HUES48 (cell line): ENCODE data around the gene HSPA1B.
"Not testable (repeated sequence)": the region's sequence is repeated elsewhere in the genome, so short reads cannot be mapped to it uniquely, and the experiment has no call there.

ENCODE experiments used
- H3K27ac ChIP-seq: one replicate; pipeline ENCODE4 v1.7.0; 2013; ENCODE audit warnings: low read depth, low read length, inconsistent platforms
- H3K27me3 ChIP-seq: 2 replicates; pipeline ENCODE4 v1.6.1; 2013; ENCODE audit warnings: mild to moderate bottlenecking, low read length; ENCODE audit not compliant: control insufficient read depth, insufficient read depth
- H3K36me3 ChIP-seq: 2 replicates; pipeline ENCODE4 v1.6.1; 2013; ENCODE audit warnings: low read length; ENCODE audit not compliant: control insufficient read depth, insufficient read depth
- H3K4me1 ChIP-seq: 2 replicates; pipeline ENCODE4 v1.6.1; 2013; ENCODE audit warnings: mild to moderate bottlenecking, low read length; ENCODE audit not compliant: control insufficient read depth, insufficient read depth
- H3K4me3 ChIP-seq: 2 replicates; pipeline ENCODE4 v1.5.1; 2013; ENCODE audit warnings: mild to moderate bottlenecking, low read depth, low read length
- H3K9ac ChIP-seq: 2 replicates; pipeline ENCODE4 v1.6.1; 2013; ENCODE audit warnings: mild to moderate bottlenecking, low read depth, low read length, moderate library complexity
- H3K9me3 ChIP-seq: 2 replicates; pipeline ENCODE4 v1.6.1; 2013; ENCODE audit warnings: low read length; ENCODE audit not compliant: control insufficient read depth, insufficient read depth

Gene HSPA1B

DNA sequence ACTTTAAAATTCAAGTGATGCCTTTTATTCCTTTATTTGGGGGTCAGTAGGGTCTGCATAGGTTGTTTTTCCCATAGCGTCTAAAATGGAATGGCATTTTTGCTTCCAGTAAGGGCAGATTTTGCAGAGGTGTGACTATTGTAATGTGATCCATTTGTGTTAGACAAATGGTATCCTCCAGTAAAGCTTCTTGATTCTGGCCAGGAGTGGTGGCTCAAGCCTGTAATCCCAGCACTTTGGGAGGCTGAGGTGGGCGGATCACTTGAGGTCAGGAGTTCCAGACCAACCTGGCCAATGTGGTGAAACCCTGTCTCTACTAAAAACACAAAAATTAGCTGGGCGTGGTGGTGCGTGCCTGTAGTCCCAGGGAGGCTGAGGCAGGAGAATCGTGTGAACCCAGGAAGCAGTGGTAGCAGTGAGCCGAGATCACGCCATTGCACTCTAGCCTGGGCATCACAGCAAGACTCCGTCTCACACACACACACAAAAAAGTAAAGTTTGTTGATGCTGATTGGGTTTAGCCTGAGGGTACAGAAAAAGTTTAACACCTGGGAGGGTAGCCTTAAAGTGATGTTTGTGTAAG lies 9.5 kb upstream of the HSPA1B start:
- Histone ChIP-seq H3K4me1 (peaks cover 14% of the 10 kb centered on the region; the same call in 1 of the 2 replicates), H3K4me3 (peak overlapping the region; percentile 51)
- not testable (repeated sequence) for H3K27me3 ChIP-seq, H3K27ac ChIP-seq, H3K9ac ChIP-seq, H3K36me3 ChIP-seq, H3K9me3 ChIP-seq

DNA sequence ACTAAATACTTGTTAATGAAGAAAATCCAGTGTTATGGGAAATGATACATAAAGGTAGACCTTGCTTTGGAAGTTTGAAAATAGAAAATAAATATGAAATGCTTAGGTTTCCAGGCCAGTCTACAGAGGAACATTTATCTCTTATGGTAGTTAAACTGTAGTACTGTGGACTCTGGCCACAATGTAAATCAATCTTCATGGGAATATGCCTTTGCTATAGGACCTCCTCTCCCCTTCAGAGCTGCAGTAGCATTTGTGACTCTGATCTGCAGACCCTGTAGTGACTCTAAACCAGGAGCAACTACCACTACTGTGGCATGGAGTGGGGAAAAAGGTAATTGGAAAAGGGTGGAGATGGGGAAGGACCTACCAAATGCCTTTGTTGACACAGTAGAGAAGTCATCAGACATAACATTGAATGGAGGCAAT lies 7.7 kb upstream of the HSPA1B start:
- Histone ChIP-seq H3K9ac (no peak overlapping the region), H3K36me3 (no peaks in the 10 kb centered on the region), H3K9me3 (no peaks in the 10 kb centered on the region), H3K27ac (no peak overlapping the region), H3K27me3 (no peaks in the 10 kb centered on the region), H3K4me1 (0 out of 2 replicates have a peak, but pooled peaks cover 12% of the 10 kb centered on the region), H3K4me3 (no peak overlapping the region)

DNA sequence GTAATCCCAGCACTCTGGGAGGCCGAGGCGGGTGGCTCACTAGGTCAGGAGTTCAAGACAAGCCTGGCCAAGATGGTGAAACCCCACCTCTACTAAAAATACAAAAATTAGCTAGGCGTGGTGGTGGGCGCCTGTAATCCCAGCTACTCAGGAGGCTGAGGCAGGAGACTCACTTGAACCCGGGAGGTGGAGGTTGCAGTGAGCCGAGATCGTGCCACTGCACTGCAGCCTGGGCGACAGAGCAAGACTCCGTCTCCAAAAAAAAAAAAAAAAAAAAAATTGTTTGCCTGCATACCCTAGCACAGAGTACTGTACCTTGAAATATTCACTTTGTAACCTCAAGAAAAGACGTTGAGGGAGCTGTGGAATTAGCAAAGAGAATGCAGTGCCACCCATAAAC lies 7.1 kb upstream of the HSPA1B start:
- H3K9me3 ChIP-seq, H3K9ac ChIP-seq, H3K36me3 ChIP-seq, H3K4me3 ChIP-seq, H3K27ac ChIP-seq, H3K27me3 ChIP-seq: not testable (repeated sequence)
- peaks cover 17% of the 10 kb centered on the region for H3K4me1 ChIP-seq

DNA sequence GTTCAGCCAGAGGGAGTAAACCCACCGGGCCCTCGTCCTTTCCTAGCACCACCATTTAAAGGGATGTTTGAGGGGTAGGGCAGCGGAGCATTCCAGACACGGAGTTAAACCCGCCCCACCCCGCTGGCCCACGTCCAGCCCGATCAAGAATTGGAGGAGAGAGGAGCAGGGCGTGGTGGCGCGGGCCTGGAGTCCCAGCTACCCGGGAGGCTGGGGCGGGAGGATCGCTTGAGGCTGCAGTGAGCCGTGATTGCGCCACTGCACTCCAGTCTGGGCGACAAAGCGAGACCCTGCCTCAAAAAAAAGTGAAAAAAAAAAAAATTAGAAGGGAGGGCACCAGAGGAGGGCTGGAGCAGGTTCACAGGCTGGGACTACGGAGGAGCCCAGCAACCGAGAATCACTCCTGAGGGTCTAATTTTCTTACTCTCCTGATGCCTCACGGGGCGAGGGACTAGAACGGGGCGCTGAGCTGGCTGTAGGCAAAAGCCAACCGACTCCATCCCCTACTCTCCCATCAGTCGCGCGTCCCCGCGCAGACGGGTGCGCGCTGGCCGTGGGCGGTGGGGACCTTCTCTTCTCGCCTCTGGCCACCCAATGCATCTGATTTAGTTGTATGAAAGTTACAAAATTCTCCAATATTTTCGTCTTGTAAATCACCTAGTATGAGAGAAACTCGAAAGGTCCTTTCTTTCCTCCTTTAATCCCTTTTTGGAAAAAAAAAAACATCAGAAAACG lies 6.1 kb upstream of the HSPA1B start:
- no peaks in the 10 kb centered on the region for H3K9me3 ChIP-seq
- H3K36me3 ChIP-seq: no peaks in the 10 kb centered on the region
- H3K9ac ChIP-seq: peak overlapping the region; percentile 70
- H3K4me3 ChIP-seq: peak overlapping the region; percentile 70
- peak overlapping the region; percentile 93 for H3K27ac ChIP-seq
- H3K4me1 ChIP-seq: peaks cover 25% of the 10 kb centered on the region
- no peaks in the 10 kb centered on the region for H3K27me3 ChIP-seq

DNA sequence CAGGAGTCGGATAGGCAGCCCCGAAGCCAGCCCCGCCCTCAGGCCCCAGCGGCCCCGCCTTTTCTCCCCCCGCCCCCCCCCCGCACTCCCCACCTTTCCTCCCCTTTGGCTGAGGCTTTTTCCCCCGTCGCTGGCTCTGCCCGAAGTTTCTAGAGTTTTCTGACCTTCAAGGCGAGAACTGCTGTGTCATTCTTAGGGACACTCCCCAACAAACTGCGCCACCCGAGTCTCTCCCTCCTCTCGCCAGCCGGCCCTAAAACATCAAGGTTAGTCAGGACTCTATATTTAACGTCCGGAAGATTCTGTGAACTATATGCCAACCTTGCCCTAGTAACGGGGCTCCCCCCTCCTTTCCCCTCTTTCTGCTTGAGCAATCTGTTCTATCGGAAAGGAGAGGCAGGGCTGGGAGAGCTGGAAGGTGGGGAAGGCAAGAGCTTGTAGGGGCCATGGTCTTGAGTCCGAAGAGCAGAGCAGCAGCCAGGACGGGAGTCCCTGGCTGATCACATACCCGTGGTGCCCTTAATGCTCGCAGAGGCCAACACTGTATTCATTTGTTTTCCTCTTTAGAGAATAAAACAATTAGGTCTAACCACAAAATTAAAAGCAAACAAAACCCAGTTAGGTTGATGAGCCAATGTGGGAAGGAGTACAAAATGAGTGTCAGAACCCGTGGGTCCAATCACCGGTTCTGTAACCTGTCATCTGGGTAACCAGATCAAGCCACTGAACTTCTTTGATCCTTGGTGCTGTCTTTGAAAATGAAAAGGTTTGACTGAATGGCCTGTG lies 5.3 kb upstream of the HSPA1B start:
- Histone ChIP-seq H3K27ac (peak overlapping the region; percentile 93), H3K27me3 (no peaks in the 10 kb centered on the region), H3K9ac (peak overlapping the region; percentile 87), H3K9me3 (no peaks in the 10 kb centered on the region), H3K4me1 (peaks cover 28% of the 10 kb centered on the region), H3K4me3 (peak overlapping the region; percentile 70), H3K36me3 (no peaks in the 10 kb centered on the region)

DNA sequence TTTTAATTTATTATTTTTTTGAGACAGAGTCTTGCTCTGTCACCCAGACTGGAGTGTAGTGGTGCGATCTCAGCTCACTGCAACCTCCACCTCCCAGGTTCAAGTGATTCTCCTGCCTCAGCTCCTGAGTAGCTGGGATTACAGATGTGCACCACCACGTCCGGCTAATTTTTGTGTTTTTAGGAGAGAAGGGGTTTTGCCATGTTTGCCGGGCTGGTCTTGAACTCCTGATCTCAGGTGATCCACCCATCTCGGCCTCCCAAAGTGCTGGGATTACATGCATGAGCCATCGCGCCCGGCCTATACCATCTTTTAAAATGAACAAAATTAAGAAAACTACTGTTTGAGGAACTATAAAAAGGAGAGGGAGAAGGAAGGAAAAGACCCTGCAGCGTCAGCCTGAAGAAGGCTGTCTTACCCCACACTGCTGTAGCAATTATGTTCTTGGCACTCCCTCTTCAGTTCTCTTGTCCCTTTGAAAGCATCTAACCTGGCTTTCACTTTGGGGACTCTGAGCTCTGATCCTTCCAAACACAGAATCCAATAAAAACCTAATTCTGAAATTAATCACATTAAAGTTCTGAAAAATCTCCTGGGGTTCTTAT lies 3.8 kb upstream of the HSPA1B start:
- not testable (repeated sequence) for H3K9me3 ChIP-seq, H3K27me3 ChIP-seq, H3K9ac ChIP-seq, H3K4me3 ChIP-seq, H3K36me3 ChIP-seq, H3K27ac ChIP-seq
- peaks cover 24% of the 10 kb centered on the region for H3K4me1 ChIP-seq

DNA sequence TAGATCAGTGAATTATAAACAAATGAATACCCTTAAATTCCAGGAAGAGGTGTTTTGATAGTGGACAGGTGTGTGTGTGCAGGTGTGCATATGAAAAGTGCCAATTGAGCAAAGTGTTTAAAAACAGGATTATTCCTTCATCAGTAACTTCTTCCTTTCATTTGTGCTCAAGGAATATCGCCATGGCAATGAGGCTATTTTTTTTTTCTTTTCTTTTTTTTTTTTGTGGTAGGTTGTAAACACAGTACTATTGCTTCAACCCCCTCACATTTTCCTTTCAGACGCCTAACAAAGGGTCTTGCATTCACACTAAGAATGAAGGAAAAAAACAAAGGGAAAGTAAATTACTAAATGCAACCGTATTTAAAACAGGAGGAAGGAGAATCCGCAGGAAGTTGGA lies 2.0 kb upstream of the HSPA1B start:
- peak overlapping the region; percentile 67 for H3K27ac ChIP-seq
- H3K4me1 ChIP-seq: peaks cover 23% of the 10 kb centered on the region
- 0 out of 2 replicates have a peak overlapping the region, but pooled peaks have one; percentile 28 for H3K4me3 ChIP-seq
- H3K9me3 ChIP-seq: no peaks in the 10 kb centered on the region
- no peaks in the 10 kb centered on the region for H3K36me3 ChIP-seq
- H3K27me3 ChIP-seq: no peaks in the 10 kb centered on the region
- H3K9ac ChIP-seq: peak overlapping the region; percentile 7; the same call in 1 of the 2 replicates

DNA sequence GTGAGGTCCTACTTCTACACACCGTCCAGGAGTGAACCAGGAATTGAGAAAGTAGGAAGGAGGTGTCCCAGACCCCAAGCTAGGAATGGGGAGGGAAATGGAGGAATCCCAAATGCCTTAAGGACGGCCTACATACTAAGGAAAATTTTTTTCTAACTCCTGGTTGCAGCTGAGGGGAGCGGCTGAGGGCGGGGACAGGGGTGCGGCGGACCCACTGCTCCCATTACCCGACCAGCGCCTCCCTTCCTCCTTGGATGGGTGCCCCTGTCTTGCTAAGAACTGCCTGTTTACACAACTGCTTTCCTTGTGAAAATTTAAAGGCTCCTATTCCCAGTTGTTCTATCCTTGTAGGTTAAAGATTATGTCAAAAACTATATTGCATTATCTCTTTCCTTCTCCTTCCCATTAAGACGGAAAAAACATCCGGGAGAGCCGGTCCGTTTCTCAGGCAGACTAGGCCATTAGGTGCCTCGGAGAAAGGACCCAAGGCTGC lies 699 bp upstream of the HSPA1B start:
- no peaks in the 10 kb centered on the region for H3K36me3 ChIP-seq
- H3K4me3 ChIP-seq: peak overlapping the region; percentile 61

DNA sequence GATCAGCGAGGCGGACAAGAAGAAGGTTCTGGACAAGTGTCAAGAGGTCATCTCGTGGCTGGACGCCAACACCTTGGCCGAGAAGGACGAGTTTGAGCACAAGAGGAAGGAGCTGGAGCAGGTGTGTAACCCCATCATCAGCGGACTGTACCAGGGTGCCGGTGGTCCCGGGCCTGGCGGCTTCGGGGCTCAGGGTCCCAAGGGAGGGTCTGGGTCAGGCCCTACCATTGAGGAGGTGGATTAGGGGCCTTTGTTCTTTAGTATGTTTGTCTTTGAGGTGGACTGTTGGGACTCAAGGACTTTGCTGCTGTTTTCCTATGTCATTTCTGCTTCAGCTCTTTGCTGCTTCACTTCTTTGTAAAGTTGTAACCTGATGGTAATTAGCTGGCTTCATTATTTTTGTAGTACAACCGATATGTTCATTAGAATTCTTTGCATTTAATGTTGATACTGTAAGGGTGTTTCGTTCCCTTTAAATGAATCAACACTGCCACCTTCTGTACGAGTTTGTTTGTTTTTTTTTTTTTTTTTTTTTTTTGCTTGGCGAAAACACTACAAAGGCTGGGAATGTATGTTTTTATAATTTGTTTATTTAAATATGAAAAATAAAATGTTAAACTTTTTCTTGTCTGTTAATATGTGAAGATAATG lies 2.2 kb downstream of the HSPA1B start:
- Histone ChIP-seq H3K9me3 (no peaks in the 10 kb centered on the region), H3K27me3 (no peaks in the 10 kb centered on the region), H3K4me1 (peaks cover 16% of the 10 kb centered on the region), H3K9ac (0 out of 2 replicates have a peak overlapping the region, but pooled peaks have one; percentile 0), H3K4me3 (peak overlapping the region; percentile 71), H3K27ac (no peak overlapping the region), H3K36me3 (no peaks in the 10 kb centered on the region)

More for the DNA sequence above, 699 bp upstream of the HSPA1B start:
- H3K27me3 ChIP-seq: no peaks in the 10 kb centered on the region
- H3K9me3 ChIP-seq: no peaks in the 10 kb centered on the region
- peak overlapping the region; percentile 47 for H3K9ac ChIP-seq
- H3K27ac ChIP-seq: peak overlapping the region; percentile 95
- peaks cover 18% of the 10 kb centered on the region for H3K4me1 ChIP-seq

DNA sequence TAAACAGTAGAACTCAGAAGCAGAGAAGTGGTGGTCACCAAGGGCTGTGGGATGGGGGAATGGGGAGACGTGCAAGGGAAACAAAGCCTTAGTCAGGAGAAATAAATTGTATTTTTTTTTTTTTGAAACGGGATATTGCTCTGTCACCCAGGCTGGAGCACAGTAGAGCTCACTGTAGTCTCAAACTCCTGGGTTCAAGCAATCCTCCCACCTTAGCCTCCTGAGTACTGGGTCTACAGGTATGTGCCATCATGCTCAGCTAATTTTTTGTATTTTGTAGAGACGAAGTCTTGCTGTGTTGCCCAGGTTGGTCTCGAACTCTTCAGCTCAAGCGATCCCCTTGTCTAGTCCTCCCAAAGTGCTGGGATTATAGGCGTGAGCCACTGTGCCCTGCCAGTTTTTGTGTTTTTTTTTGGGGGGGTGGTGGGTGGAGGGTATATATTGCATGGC lies 3.4 kb downstream of the HSPA1B start:
- peaks cover 6% of the 10 kb centered on the region for H3K4me1 ChIP-seq
- H3K36me3 ChIP-seq: peaks cover 3% of the 10 kb centered on the region
- H3K4me3 ChIP-seq: peak overlapping the region; percentile 71
- no peaks in the 10 kb centered on the region for H3K27me3 ChIP-seq
- H3K27ac ChIP-seq: no peak overlapping the region
- H3K9me3 ChIP-seq: no peaks in the 10 kb centered on the region
- H3K9ac ChIP-seq: no peak overlapping the region
